ENCODE results near the gene PTPRT. TPM values are rescaled to one million over a fixed set of nuclear protein-coding genes. Genes with fewer than 3 reads are reported as not detected.

The PTPRT gene
- total RNA-seq, 1 donor from 2014 or later = not detected

DNA sequence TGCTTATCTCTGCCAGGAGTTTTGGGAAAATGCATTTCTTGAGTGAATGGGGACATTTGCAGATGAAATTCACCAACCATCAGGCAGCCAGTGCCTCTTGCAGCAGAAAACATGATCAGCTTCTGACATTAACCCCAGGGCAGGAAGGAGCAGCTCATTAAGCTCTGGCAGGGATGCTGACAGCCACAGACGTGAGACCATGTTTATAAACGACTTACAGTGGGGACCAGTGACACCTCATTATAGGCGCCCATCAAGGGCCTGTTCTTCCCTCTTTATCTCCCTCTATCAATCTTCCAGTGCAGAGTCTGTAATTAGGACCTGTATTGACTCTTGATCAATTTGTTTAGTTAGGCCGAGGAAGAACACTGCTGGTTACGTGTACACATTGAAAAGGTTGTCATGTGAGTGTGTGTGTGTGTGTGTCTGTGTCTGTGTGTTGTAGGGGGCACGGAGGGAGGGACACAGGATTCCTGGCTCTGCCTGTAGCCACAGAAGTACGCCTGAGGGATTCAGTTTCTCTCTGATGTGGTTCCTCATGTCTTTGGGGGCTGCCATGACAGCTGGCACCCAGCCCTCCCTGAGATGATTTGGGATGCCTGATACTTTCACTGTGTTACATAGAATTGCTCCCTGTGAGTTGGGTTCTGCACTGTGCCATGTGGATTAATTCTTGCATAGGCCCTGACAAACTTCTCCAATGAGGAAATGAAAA lies 1143.2 kb downstream of the PTPRT start:
- no peak overlapping the region for H3K4me3 Mint-ChIP-seq (ENCODE audit: unreplicated experiment)
- no peak for DNase-seq (ENCODE audit: extremely low spot score, unreplicated experiment)
- H3K36me3 Mint-ChIP-seq (ENCODE audit: unreplicated experiment) = no peaks in the 10 kb centered on the region
- no peaks in the 10 kb centered on the region for H3K27me3 Mint-ChIP-seq (ENCODE audit: unreplicated experiment)
- H3K27ac Mint-ChIP-seq (ENCODE audit: unreplicated experiment) = no peak overlapping the region
- TF ChIP-seq, protein P1, sequence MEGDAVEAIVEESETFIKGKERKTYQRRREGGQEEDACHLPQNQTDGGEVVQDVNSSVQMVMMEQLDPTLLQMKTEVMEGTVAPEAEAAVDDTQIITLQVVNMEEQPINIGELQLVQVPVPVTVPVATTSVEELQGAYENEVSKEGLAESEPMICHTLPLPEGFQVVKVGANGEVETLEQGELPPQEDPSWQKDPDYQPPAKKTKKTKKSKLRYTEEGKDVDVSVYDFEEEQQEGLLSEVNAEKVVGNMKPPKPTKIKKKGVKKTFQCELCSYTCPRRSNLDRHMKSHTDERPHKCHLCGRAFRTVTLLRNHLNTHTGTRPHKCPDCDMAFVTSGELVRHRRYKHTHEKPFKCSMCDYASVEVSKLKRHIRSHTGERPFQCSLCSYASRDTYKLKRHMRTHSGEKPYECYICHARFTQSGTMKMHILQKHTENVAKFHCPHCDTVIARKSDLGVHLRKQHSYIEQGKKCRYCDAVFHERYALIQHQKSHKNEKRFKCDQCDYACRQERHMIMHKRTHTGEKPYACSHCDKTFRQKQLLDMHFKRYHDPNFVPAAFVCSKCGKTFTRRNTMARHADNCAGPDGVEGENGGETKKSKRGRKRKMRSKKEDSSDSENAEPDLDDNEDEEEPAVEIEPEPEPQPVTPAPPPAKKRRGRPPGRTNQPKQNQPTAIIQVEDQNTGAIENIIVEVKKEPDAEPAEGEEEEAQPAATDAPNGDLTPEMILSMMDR (IDR thresholded peaks at IDR 0.05) = no peak
- no peaks in the 10 kb centered on the region for H3K9me3 Mint-ChIP-seq (ENCODE audit: unreplicated experiment)
- no peaks in the 10 kb centered on the region for H3K4me1 Mint-ChIP-seq (ENCODE audit: unreplicated experiment)

DNA sequence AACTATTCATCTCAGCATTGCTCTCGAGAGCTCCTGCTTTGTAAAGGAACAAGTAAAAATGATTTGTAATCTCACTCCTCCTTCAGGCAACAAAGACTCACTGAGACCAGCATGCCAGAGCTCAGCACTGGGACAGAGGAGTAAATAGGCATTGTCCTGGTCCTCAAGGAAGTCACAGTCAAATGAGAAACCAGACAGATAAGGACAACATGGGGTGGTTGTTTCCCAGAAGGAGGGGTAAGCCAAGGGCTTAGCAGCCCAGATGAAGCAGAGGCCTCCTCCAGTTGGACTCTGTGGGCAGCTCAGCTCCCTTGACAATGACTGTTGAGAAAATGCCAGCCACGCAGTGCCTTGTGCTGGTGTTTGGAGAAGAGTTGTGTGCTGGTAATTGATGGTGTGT lies 1145.8 kb downstream of the PTPRT start:
- no peak for DNase-seq (ENCODE audit: extremely low spot score, unreplicated experiment)
- no peaks in the 10 kb centered on the region for H3K4me1 Mint-ChIP-seq (ENCODE audit: unreplicated experiment)
- TF ChIP-seq, protein P1 (IDR thresholded peaks at IDR 0.05) = no peak
- no peaks in the 10 kb centered on the region for H3K36me3 Mint-ChIP-seq (ENCODE audit: unreplicated experiment)
- H3K4me3 Mint-ChIP-seq (ENCODE audit: unreplicated experiment) = no peak overlapping the region
- H3K9me3 Mint-ChIP-seq (ENCODE audit: unreplicated experiment) = no peaks in the 10 kb centered on the region
- H3K27me3 Mint-ChIP-seq (ENCODE audit: unreplicated experiment) = no peaks in the 10 kb centered on the region
- H3K27ac Mint-ChIP-seq (ENCODE audit: unreplicated experiment) = no peak overlapping the region

DNA sequence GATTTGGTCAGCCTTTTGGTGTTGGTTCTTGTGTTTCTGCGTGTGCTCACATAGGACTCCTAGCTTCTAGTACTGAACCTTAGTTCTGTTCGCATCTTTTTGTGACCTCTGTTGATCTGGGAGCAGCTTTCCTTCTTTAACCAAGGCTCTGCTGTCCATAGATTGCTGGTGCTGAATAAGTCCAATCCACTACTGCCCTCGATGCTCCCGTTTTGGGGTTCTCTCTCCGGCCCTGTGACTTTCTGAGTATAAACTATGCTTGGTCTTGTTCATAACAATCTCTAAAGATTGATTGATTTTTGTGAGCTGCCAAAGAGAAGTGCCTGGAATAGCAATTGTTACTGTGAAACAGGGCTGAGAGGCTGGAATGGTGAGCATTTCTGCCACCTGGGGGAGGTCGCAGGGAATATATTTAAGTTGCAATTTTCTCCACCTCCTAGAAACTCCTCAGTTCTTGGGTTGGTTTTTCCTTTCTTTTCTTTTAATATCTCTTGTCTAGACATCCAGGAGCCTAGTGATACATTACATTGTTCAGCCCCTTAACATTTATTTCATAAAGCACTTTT lies 1148.6 kb downstream of the PTPRT start:
- TF ChIP-seq, protein P1 (IDR thresholded peaks at IDR 0.05) = no peak
- H3K4me3 Mint-ChIP-seq (ENCODE audit: unreplicated experiment) = no peak overlapping the region
- H3K36me3 Mint-ChIP-seq (ENCODE audit: unreplicated experiment) = no peaks in the 10 kb centered on the region
- DNase-seq (ENCODE audit: extremely low spot score, unreplicated experiment) = no peak
- no peaks in the 10 kb centered on the region for H3K9me3 Mint-ChIP-seq (ENCODE audit: unreplicated experiment)
- no peak overlapping the region for H3K27ac Mint-ChIP-seq (ENCODE audit: unreplicated experiment)
- no peaks in the 10 kb centered on the region for H3K4me1 Mint-ChIP-seq (ENCODE audit: unreplicated experiment)
- H3K27me3 Mint-ChIP-seq (ENCODE audit: unreplicated experiment) = no peaks in the 10 kb centered on the region

DNA sequence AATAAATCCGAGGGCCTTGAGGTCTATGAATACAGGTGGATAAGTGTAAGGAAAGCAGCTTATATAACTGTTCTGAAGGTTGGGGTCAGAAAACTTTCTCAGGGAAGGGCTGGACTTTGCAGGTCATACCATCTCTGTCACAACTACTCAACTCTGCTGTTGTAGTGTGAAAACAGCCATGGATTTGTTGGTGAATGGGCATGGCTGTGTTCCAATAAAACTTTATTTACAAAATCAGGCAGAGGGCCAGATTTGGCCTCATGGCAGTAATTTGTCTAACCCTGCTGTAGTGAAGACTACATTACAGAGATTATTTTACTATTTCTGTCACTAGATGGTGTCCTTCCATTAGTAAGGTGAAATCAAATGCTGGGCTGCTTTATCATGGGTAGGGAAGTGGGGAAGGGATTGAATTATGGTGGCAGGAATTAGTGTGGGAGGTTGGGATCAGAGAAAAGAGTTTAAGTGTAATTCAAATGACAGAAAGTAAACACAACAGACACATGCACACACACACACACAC lies 1161.9 kb downstream of the PTPRT start:
- no peak overlapping the region for H3K4me3 Mint-ChIP-seq (ENCODE audit: unreplicated experiment)
- H3K9me3 Mint-ChIP-seq (ENCODE audit: unreplicated experiment) = peaks cover 40% of the 10 kb centered on the region
- no peak overlapping the region for H3K27ac Mint-ChIP-seq (ENCODE audit: unreplicated experiment)
- H3K36me3 Mint-ChIP-seq (ENCODE audit: unreplicated experiment) = no peaks in the 10 kb centered on the region
- TF ChIP-seq, protein P1 (IDR thresholded peaks at IDR 0.05) = no peak
- DNase-seq (ENCODE audit: extremely low spot score, unreplicated experiment) = no peak
- H3K4me1 Mint-ChIP-seq (ENCODE audit: unreplicated experiment) = no peaks in the 10 kb centered on the region
- no peaks in the 10 kb centered on the region for H3K27me3 Mint-ChIP-seq (ENCODE audit: unreplicated experiment)

DNA sequence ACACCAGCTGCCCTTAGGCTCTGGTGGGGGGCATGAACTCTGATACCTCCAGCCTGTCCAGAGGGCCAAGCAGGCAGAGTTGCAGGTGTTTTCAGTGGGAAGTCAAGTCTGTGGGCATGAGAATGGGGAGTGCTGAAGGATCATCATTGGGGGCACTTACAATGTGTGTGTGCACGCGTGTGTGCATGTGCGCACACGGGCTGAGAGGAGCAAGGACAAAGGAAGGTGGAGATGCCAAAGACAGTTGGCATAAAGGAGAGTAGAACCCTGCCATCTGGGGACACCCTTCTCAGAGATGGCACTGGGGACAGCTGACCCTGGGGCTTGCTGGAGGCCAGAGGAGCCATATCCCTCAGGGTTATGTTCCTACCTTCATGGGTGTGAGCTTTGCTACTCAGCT lies 1163.1 kb downstream of the PTPRT start:
- H3K9me3 Mint-ChIP-seq (ENCODE audit: unreplicated experiment) = peaks cover 36% of the 10 kb centered on the region
- H3K27ac Mint-ChIP-seq (ENCODE audit: unreplicated experiment) = no peak overlapping the region
- no peaks in the 10 kb centered on the region for H3K36me3 Mint-ChIP-seq (ENCODE audit: unreplicated experiment)
- no peaks in the 10 kb centered on the region for H3K27me3 Mint-ChIP-seq (ENCODE audit: unreplicated experiment)
- H3K4me3 Mint-ChIP-seq (ENCODE audit: unreplicated experiment) = no peak overlapping the region
- TF ChIP-seq, protein P1 (IDR thresholded peaks at IDR 0.05) = no peak
- H3K4me1 Mint-ChIP-seq (ENCODE audit: unreplicated experiment) = no peaks in the 10 kb centered on the region
- DNase-seq (ENCODE audit: extremely low spot score, unreplicated experiment) = no peak
